GM18498 (cell line): ENCODE measurements around the gene BTBD16.

Experiments used
- ATAC-seq: cut with Tn5 transposase; IDR thresholded peaks from one replicate; pipeline ENCODE4 v1.9.1; 2021; ENCODE audit warnings: mild to moderate bottlenecking, moderate library complexity; ENCODE audit not compliant: unreplicated experiment

Gene BTBD16

GRCh38 chr10:122271076-122271475 lies at the start of gene BTBD16:
Gene BTBD16, plus strand, starts transcription at chr10:122271296. Its CDS starts 3,786 bp downstream, at chr10:122275082.
- ATAC-seq: no peak

- ATAC-seq: no peak
Measured at GRCh38 chr10:122221958-122222357, 49.1 kb upstream of the BTBD16 start.

GRCh38 chr10:122222638-122223037 lies 48.5 kb upstream of the BTBD16 start:
- no peak for ATAC-seq

GRCh38 chr10:122224159-122224558 lies 46.9 kb upstream of the BTBD16 start:
- ATAC-seq: no peak

- ATAC-seq: no peak
Measured at GRCh38 chr10:122225330-122225729, 45.8 kb upstream of the BTBD16 start.

- ATAC-seq: no peak
Measured at GRCh38 chr10:122227754-122228153, 43.3 kb upstream of the BTBD16 start.

- no peak for ATAC-seq
Measured at GRCh38 chr10:122229666-122230065, 41.4 kb upstream of the BTBD16 start.

- no peak for ATAC-seq
Measured at GRCh38 chr10:122230222-122230621, 40.9 kb upstream of the BTBD16 start.

- ATAC-seq: no peak
Measured at GRCh38 chr10:122232769-122233168, 38.3 kb upstream of the BTBD16 start.

- ATAC-seq: no peak
Measured at GRCh38 chr10:122233857-122234348, 37.2 kb upstream of the BTBD16 start.

- no peak for ATAC-seq
Measured at GRCh38 chr10:122234416-122234815, 36.7 kb upstream of the BTBD16 start.

- no peak for ATAC-seq
Measured at GRCh38 chr10:122236690-122237306, 34.3 kb upstream of the BTBD16 start.

GRCh38 chr10:122237331-122237990 lies 33.6 kb upstream of the BTBD16 start:
- no peak for ATAC-seq

GRCh38 chr10:122239578-122240257 lies 31.4 kb upstream of the BTBD16 start:
- no peak for ATAC-seq

- no peak for ATAC-seq
Measured at GRCh38 chr10:122240401-122240800, 30.7 kb upstream of the BTBD16 start.

- ATAC-seq: no peak
Measured at GRCh38 chr10:122241836-122242235, 29.3 kb upstream of the BTBD16 start.

- ATAC-seq: no peak
Measured at GRCh38 chr10:122243550-122243949, 27.5 kb upstream of the BTBD16 start.

GRCh38 chr10:122244001-122244975 lies 26.8 kb upstream of the BTBD16 start:
- no peak for ATAC-seq

GRCh38 chr10:122245136-122245535 lies 26.0 kb upstream of the BTBD16 start:
- no peak for ATAC-seq

GRCh38 chr10:122245897-122246296 lies 25.2 kb upstream of the BTBD16 start:
- ATAC-seq: no peak
